ENCODE results near the gene ZNF823. TPM values are rescaled to one million over a fixed set of nuclear protein-coding genes. Genes with fewer than 3 reads are reported as not detected.

Gene ZNF823
- total and polyA plus RNA-seq, 2 of the 4 experiments (the other 2 are of a cell fraction): 2.2 to 9.3 TPM

DNA sequence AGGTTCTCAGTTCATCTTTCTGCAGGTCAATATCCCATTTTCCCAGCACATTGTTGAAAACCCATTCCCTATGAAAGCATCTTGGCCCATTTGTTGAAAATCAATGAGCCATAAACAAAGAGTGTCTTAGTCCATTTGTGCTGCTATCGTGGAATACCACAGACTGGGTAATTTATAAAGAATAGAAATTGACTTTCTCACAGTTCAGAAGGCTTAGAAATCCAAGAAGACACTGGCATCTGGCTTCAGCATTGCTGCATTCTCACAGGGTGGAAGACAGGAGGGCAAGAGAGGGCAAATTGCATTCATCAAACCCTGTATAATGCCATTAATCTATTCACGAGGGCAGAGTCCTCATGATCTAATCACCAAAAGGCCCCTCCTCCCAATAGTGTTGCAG lies 34.1 kb downstream of the ZNF823 start:
- Histone ChIP-seq H3K79me1 (ENCODE audit: low read depth in 1 of 2, low read length in 2 of 2) (no peaks in the 10 kb centered on the region), H3K4ac (ENCODE audit: low read depth, low read length) (no peak overlapping the region), H2AK5ac (ENCODE audit: low read depth, low read length) (no peak overlapping the region), H2BK5ac (ENCODE audit: low read depth, low read length, poor library complexity, severe bottlenecking) (no peak overlapping the region), H3K4me3 (ENCODE audit: insufficient read depth, low read depth, low read length) (no peak overlapping the region), H3K27me3 (ENCODE audit: control insufficient read depth, insufficient read depth, low read length) (peaks cover 3% of the 10 kb centered on the region; the same call in 1 of the 2 replicates), H4K8ac (ENCODE audit: low read depth in 2 of 2, low read length in 2 of 2) (no peak overlapping the region), H2AK9ac (replicated peaks; ENCODE audit: low read depth, low read length, poor library complexity) (no peak overlapping the region), H4K5ac (ENCODE audit: low read depth, low read length) (no peak overlapping the region), H4K20me1 (ENCODE audit: insufficient read depth, low read length) (no peaks in the 10 kb centered on the region), H3K56ac (ENCODE audit: extremely low read depth, insufficient read depth, low read length) (no peak overlapping the region), H3K9me1 (ENCODE audit: insufficient read depth, low read length) (no peaks in the 10 kb centered on the region), H2BK15ac (ENCODE audit: low read depth, low read length) (no peak overlapping the region), H2BK120ac (ENCODE audit: low read depth, low read length) (no peak overlapping the region), H3K4me1 (ENCODE audit: control insufficient read depth, insufficient read depth, low read length) (no peaks in the 10 kb centered on the region), H2AFZ (replicated peaks; ENCODE audit: low read length, poor library complexity) (no peak overlapping the region), H3K18ac (ENCODE audit: low read depth, low read length) (no peak overlapping the region), H2BK20ac (ENCODE audit: low read depth, low read length) (no peak overlapping the region), H3K27ac (ENCODE audit: insufficient read depth, low read length) (no peak overlapping the region), H3K36me3 (ENCODE audit: control insufficient read depth, insufficient read depth, low read length) (no peaks in the 10 kb centered on the region), H4K91ac (ENCODE audit: insufficient read depth, low read depth, low read length) (no peak overlapping the region), H3K14ac (replicated peaks; ENCODE audit: low read depth, low read length) (no peak overlapping the region), H3K9ac (ENCODE audit: low read depth, low read length) (no peak overlapping the region), H3K4me2 (ENCODE audit: low read depth, low read length) (no peak overlapping the region), H3K9me3 (ENCODE audit: control insufficient read depth, insufficient read depth, low read length) (no peaks in the 10 kb centered on the region), H3K23ac (ENCODE audit: low read depth, low read length) (no peak overlapping the region)
- 67% methylated on average over 1 of the region's 2 CpGs; no CpG with 5 or more reads in 1 of the 2 experiments for WGBS, 2 experiments (ENCODE audit: extremely low coverage in 2 of 2, insufficient read length in 1 of 2)
- ChIA-PET CTCF (no interaction called here), POLR2A (ENCODE audit: unreplicated experiment) (no interaction called here)
- no TSS peak for BruUV-seq (replicated peaks)
- TF ChIP-seq RAD21 (IDR thresholded peaks at IDR 0.05; ENCODE audit: low read length) (no peak), CEBPB (IDR thresholded peaks at IDR 0.05; ENCODE audit: low read depth, low read length) (no peak), FOS (IDR thresholded peaks at IDR 0.05; ENCODE audit: low read depth, low read length) (no peak), MXI1 (IDR thresholded peaks at IDR 0.05; ENCODE audit: borderline replicate concordance, low read depth, low read length) (no peak), SMC3 (IDR thresholded peaks at IDR 0.05; ENCODE audit: low read depth, low read length) (no peak), MAZ (IDR thresholded peaks at IDR 0.05; ENCODE audit: borderline replicate concordance, low read depth, low read length) (no peak), RFX5 (IDR thresholded peaks at IDR 0.05; ENCODE audit: low read depth, low read length) (no peak), MAFK (IDR thresholded peaks at IDR 0.05; ENCODE audit: low read depth, low read length) (no peak), BHLHE40 (IDR thresholded peaks at IDR 0.05; ENCODE audit: low read depth, low read length) (no peak)
- TF ChIP-seq, protein P1, sequence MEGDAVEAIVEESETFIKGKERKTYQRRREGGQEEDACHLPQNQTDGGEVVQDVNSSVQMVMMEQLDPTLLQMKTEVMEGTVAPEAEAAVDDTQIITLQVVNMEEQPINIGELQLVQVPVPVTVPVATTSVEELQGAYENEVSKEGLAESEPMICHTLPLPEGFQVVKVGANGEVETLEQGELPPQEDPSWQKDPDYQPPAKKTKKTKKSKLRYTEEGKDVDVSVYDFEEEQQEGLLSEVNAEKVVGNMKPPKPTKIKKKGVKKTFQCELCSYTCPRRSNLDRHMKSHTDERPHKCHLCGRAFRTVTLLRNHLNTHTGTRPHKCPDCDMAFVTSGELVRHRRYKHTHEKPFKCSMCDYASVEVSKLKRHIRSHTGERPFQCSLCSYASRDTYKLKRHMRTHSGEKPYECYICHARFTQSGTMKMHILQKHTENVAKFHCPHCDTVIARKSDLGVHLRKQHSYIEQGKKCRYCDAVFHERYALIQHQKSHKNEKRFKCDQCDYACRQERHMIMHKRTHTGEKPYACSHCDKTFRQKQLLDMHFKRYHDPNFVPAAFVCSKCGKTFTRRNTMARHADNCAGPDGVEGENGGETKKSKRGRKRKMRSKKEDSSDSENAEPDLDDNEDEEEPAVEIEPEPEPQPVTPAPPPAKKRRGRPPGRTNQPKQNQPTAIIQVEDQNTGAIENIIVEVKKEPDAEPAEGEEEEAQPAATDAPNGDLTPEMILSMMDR (conservative IDR thresholded peaks at IDR 0.05; ENCODE audit: low read depth, low read length): no peak
- TF ChIP-seq, protein P2, sequence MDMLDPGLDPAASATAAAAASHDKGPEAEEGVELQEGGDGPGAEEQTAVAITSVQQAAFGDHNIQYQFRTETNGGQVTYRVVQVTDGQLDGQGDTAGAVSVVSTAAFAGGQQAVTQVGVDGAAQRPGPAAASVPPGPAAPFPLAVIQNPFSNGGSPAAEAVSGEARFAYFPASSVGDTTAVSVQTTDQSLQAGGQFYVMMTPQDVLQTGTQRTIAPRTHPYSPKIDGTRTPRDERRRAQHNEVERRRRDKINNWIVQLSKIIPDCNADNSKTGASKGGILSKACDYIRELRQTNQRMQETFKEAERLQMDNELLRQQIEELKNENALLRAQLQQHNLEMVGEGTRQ (IDR thresholded peaks at IDR 0.05; ENCODE audit: low read depth, low read length): no peak
- TF ChIP-seq, protein P3, sequence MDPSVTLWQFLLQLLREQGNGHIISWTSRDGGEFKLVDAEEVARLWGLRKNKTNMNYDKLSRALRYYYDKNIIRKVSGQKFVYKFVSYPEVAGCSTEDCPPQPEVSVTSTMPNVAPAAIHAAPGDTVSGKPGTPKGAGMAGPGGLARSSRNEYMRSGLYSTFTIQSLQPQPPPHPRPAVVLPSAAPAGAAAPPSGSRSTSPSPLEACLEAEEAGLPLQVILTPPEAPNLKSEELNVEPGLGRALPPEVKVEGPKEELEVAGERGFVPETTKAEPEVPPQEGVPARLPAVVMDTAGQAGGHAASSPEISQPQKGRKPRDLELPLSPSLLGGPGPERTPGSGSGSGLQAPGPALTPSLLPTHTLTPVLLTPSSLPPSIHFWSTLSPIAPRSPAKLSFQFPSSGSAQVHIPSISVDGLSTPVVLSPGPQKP (IDR thresholded peaks at IDR 0.05; ENCODE audit: borderline replicate concordance, low read depth, low read length): no peak
- ATAC-seq (ENCODE audit: low read depth) (no peak), DNase-seq (no peak)
- dilution Hi-C loops (cut with HindIII; ENCODE audit: low sequenced_read_pairs, unreplicated experiment) (no loop called here), in situ Hi-C loops (cut with MboI; ENCODE audit: low sequenced_read_pairs) (no loop called here), intact Hi-C loops (cut with micrococcal nuclease) (loop anchor here (5.0 kb wide), 1 partner anchor 438 kb away; the partner anchor contains the start of gene ZNF20)
